HG03457 (cell line): Measurements from ENCODE around the gene ZAP70.

Experiments used
- ATAC-seq: cut with Tn5 transposase; IDR thresholded peaks from one replicate; pipeline ENCODE4 v1.9.1; 2021; ENCODE audit warnings: moderate number of reproducible peaks; ENCODE audit not compliant: unreplicated experiment

Gene ZAP70

GRCh38 chr2:97775074-97775473 lies 61.7 kb downstream of the ZAP70 start:
- ATAC-seq = no peak

DNA sequence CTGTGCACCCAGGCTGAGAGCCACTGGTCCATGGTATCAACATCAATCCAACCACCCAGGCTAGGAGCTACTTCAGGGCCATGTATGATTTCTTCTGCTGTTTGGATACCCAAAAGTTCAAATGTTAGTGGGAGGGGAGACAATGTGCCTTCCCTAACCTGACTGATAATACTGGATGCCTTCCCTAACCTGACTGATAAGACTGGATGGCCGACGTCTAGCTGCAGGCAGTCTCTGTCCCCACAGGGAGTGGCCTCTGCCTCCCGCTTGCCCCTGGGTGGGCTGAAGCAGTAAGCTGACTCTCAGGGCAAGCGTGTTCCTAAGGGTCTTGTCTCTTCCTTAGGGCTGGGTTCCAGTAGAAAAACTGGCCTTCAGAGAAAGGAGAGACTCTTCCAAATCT lies 65.8 kb downstream of the ZAP70 start:
- no peak for ATAC-seq

DNA sequence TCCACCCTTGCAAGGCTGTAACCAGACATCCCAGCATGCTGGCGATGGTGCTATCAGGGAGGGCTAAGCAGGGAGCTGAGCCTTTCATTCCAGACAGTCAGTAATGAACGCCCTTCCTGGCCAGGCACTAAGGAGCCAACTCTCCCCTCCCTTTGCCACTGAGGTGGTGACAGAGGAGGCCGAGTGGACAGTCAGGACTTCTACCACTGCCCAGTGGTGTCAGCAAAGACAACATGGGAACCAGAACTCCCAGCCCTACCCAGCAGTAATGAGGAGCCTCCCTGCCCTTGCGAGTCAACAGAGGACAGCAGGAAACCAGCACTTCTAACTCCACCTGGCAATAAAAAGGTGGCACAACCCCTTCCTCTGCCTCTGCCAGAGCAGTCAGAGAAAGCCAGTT lies 68.6 kb downstream of the ZAP70 start:
- no peak for ATAC-seq

- ATAC-seq = no peak
Observed at GRCh38 chr2:97784953-97785352, 71.6 kb downstream of the ZAP70 start.

DNA sequence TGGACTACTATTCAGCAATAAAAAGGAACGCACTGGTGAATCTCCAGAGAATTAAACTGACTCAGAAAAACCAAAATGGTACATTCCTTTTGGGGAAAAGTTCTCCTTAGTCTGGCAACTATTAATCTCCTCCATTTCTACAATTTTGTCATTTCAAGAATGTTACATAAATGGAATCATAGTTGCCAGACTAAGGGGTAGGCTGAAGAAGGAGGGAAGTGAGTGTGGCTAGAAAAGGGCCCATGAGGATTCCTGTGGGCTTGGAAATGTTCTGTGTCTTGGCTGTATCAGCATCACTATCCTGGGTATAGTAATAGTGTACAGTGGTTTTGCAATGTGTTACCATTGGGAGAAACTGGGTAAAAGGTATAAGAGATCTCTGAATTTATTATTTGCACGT lies 72.4 kb downstream of the ZAP70 start:
- ATAC-seq = no peak

DNA sequence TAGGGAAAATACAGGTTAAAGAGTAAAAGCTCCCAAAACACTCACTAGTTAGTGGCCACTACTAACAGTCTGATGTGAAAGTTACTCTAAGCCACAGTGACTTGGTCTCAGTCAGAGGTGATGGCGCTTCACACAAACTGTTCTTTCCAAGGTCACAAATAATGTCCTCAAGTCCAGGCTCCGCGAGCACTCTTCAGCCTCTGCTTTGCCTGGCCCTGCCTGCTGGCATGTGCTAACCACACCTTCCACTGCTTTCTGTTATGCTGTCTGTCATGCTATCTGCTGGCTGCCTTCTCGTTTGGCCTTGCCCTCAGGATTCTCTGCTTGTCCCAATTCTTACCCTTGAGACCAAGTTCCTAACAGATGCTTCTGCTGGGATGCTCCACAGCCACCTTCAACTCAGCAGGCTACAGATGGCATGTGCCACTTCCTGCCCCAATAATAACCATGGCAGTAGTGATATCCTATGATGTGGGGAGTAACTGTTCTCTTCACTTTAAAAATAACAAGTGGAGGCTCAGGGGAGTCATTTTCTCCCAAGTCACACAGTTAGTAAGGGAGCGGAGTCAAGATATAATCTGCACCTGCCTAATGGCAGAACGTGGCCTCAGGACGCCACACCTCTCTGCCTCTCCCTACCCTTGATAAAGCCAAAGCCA lies 75.7 kb downstream of the ZAP70 start:
- no peak for ATAC-seq
